Limb (tissue), 2 donors: ENCODE measurements around the gene CHMP4B.

ENCODE experiments used
- DNase-seq, 2 donors: peaks; one replicate each; pipeline ENCODE4 v3.0.0-alpha.2; 2016; ENCODE audit errors: extremely low spot score in 2 of 2

Gene CHMP4B

GRCh38 chr20:33838035-33838864, 27.1 kb downstream of the CHMP4B start:
- no peak for DNase-seq

- DNase-seq = no peak
Observed at GRCh38 chr20:33839591-33839990, 28.4 kb downstream of the CHMP4B start.

GRCh38 chr20:33840160-33840559, 29.0 kb downstream of the CHMP4B start:
- DNase-seq = no peak

GRCh38 chr20:33840759-33841435, 29.7 kb downstream of the CHMP4B start:
- no peak for DNase-seq

GRCh38 chr20:33841436-33841799, 30.3 kb downstream of the CHMP4B start:
- no peak for DNase-seq

GRCh38 chr20:33842346-33842745, 31.2 kb downstream of the CHMP4B start:
- DNase-seq = no peak

- no peak for DNase-seq
Observed at GRCh38 chr20:33843050-33843449, 31.9 kb downstream of the CHMP4B start.

GRCh38 chr20:33843854-33844253, 32.7 kb downstream of the CHMP4B start:
- DNase-seq = no peak

- DNase-seq = no peak
Observed at GRCh38 chr20:33846291-33846935, 35.3 kb downstream of the CHMP4B start.

- no peak for DNase-seq
Observed at GRCh38 chr20:33847006-33847405, 35.9 kb downstream of the CHMP4B start.

- no peak for DNase-seq
Observed at GRCh38 chr20:33848391-33848790, 37.2 kb downstream of the CHMP4B start.

- DNase-seq = no peak
Observed at GRCh38 chr20:33850159-33850558, 39.0 kb downstream of the CHMP4B start.

- no peak for DNase-seq
Observed at GRCh38 chr20:33851842-33852466, 40.8 kb downstream of the CHMP4B start.

GRCh38 chr20:33852626-33853506, 41.7 kb downstream of the CHMP4B start:
- no peak for DNase-seq

GRCh38 chr20:33853507-33853813, 42.3 kb downstream of the CHMP4B start:
- no peak for DNase-seq

- no peak for DNase-seq
Observed at GRCh38 chr20:33857722-33858563, 46.8 kb downstream of the CHMP4B start.

GRCh38 chr20:33858666-33859065, 47.5 kb downstream of the CHMP4B start:
- DNase-seq = no peak

- DNase-seq = no peak
Observed at GRCh38 chr20:33859157-33859695, 48.1 kb downstream of the CHMP4B start.

GRCh38 chr20:33859751-33860150, 48.6 kb downstream of the CHMP4B start:
- no peak for DNase-seq

GRCh38 chr20:33861458-33861857, 50.3 kb downstream of the CHMP4B start:
- no peak for DNase-seq
